Endometrium (tissue), 2 donors: ENCODE measurements around the gene TMEM234.
"Not testable (repeated sequence)": the region's sequence is repeated elsewhere in the genome, so short reads cannot be mapped to it uniquely, and the experiment has no call there.

Experiments
- FAIRE-seq: peaks from 2 replicates; lab custom pipeline; 2012; peaks lifted over from hg19 to GRCh38; lab: Jason Lieb, UNC
- donor health status: control.
- donor health status: control.

Gene TMEM234

GRCh38 chr1:32221980-32222755 lies at the start of gene TMEM234, which contains the start of gene EIF3I:
Gene TMEM234, minus strand, starts transcription at chr1:32222353. Its CDS starts 31 bp downstream, at chr1:32222322.
Gene EIF3I, plus strand, starts transcription at chr1:32222407. Its CDS starts 35 bp downstream, at chr1:32222442.
- peak; percentile 45 for FAIRE-seq

GRCh38 chr1:32269744-32270143 lies 47.6 kb upstream of the TMEM234 start:
- FAIRE-seq = no peak

GRCh38 chr1:32266921-32267591 lies 44.9 kb upstream of the TMEM234 start:
- no peak for FAIRE-seq

- no peak for FAIRE-seq
Observed at GRCh38 chr1:32265846-32266245, 43.7 kb upstream of the TMEM234 start.

- no peak for FAIRE-seq
Observed at GRCh38 chr1:32263744-32264143, 41.6 kb upstream of the TMEM234 start.

- not testable (repeated sequence) for FAIRE-seq
Observed at GRCh38 chr1:32263236-32263593, 41.1 kb upstream of the TMEM234 start.

GRCh38 chr1:32257227-32257508 lies 35.0 kb upstream of the TMEM234 start:
- FAIRE-seq = no peak

- FAIRE-seq = no peak
Observed at GRCh38 chr1:32256473-32257226, 34.5 kb upstream of the TMEM234 start.

GRCh38 chr1:32255072-32256071 lies 33.2 kb upstream of the TMEM234 start:
- FAIRE-seq = no peak

- FAIRE-seq = no peak
Observed at GRCh38 chr1:32250893-32251716, 29.0 kb upstream of the TMEM234 start, which contains the start of gene LCK. Gene LCK, plus strand, starts transcription at chr1:32251265. Its CDS starts 23,065 bp downstream, at chr1:32274330.

- FAIRE-seq = no peak
Observed at GRCh38 chr1:32249831-32250525, 27.8 kb upstream of the TMEM234 start.

- no peak for FAIRE-seq
Observed at GRCh38 chr1:32247983-32248889, 26.1 kb upstream of the TMEM234 start.

GRCh38 chr1:32247452-32247851 lies 25.3 kb upstream of the TMEM234 start:
- FAIRE-seq = no peak

- FAIRE-seq = no peak
Observed at GRCh38 chr1:32246888-32247273, 24.7 kb upstream of the TMEM234 start, which contains the start of gene FAM167B. Gene FAM167B, plus strand, starts transcription at chr1:32247222. Its CDS starts 200 bp downstream, at chr1:32247422.

GRCh38 chr1:32242341-32242851 lies 20.2 kb upstream of the TMEM234 start:
- FAIRE-seq = no peak

- no peak for FAIRE-seq
Observed at GRCh38 chr1:32241001-32241763, 19.0 kb upstream of the TMEM234 start.

GRCh38 chr1:32240140-32240951 lies 18.2 kb upstream of the TMEM234 start:
- FAIRE-seq = no peak
